Fibroblast of lung (primary cell): ENCODE measurements around the gene BCL3.

Experiments used
- CTCF ChIP-seq, 2 donors: IDR thresholded peaks in 1 of 2; conservative IDR thresholded peaks in 1 of 2; 1 replicate in 1 of 2; 2 replicates in 1 of 2; pipeline ENCODE4 v1.5.1; 2011 to 2012; ENCODE audit warnings: low read length in 2 of 2, control low read depth in 1 of 2, inconsistent platforms in 1 of 2, low read depth in 1 of 2, mild to moderate bottlenecking in 1 of 2
- EZH2 ChIP-seq: IDR thresholded peaks from 2 replicates; pipeline ENCODE4 v1.5.1; 2012; ENCODE audit warnings: low read length, control low read depth, mild to moderate bottlenecking; ENCODE audit errors: missing control alignments

- TF ChIP-seq CTCF (conservative IDR thresholded peaks at IDR 0.05 in 1 of 2, IDR thresholded peaks at IDR 0.05 in 1 of 2; ENCODE audit: low read depth in 1 of 2, low read length in 2 of 2) (peak in 1 of 2 donors; percentile 3), EZH2 (no peak)
Measured at GRCh38 chr19:44757735-44758505, 9.4 kb downstream of the BCL3 start.
